Right lobe of liver (tissue), 6 donors: ENCODE results near the gene ERFL. TPM values are rescaled to one million over a fixed set of nuclear protein-coding genes. Genes with fewer than 3 reads are reported as not detected.

Experiments
- ATAC-seq, 4 donors: fragments of 200-7000 bp; cut with Tn5 transposase; one replicate each; pipeline ENCODE4 v1.9.1; 2020; ENCODE audit warnings: mild to moderate bottlenecking in 4 of 4, moderate library complexity in 4 of 4
- DNase-seq, 3 donors: peaks; one replicate each; pipeline ENCODE4 v3.0.0-alpha.2; 2020
- H3K27ac ChIP-seq, 3 donors: fragments of 200-600 bp; one replicate each; pipeline ENCODE4 v1.8.0; 2022
- H3K27me3 ChIP-seq, 2 donors: fragments of 200-600 bp; one replicate each; pipeline ENCODE4 v1.8.0; 2022
- H3K36me3 ChIP-seq, 4 donors: fragments of 200-600 bp; sonication (generic) in 1 of 4; one replicate each; pipeline versions ENCODE4 v1.5.1 to v1.8.0; 2017 to 2022; ENCODE audit warnings: control low read depth in 1 of 4
- H3K4me1 ChIP-seq, 4 donors: fragments of 200-600 bp; sonication (generic) in 1 of 4; one replicate each; pipeline versions ENCODE4 v1.5.1 to v1.8.0; 2017 to 2022; ENCODE audit warnings: control low read depth in 1 of 4
- H3K4me3 ChIP-seq, 3 donors: fragments of 200-600 bp; one replicate each; pipeline ENCODE4 v1.8.0; 2022
- H3K9me3 ChIP-seq, 4 donors: fragments of 200-600 bp; sonication (generic) in 1 of 4; one replicate each; pipeline versions ENCODE4 v1.5.1 to v1.8.0; 2017 to 2022; ENCODE audit warnings: control low read depth in 1 of 4
- CTCF ChIP-seq, 4 donors: fragments of 200-600 bp in 3 of 4; fragments of 450-650 bp in 1 of 4; IDR thresholded peaks; one replicate each; pipeline versions ENCODE4 v1.5.1 to v1.8.0; 2016 to 2022; ENCODE audit warnings: antibody characterized with exemption in 4 of 4, mild to moderate bottlenecking in 2 of 4
- POLR2A ChIP-seq: fragments of 450-650 bp; IDR thresholded peaks from one replicate; pipeline ENCODE4 v1.6.1; 2017; ENCODE audit warnings: antibody characterized with exemption, mild to moderate bottlenecking
- WGBS: methylation state at CpG from one replicate; pipeline ENCODE4 v1.1.6; 2018; ENCODE audit warnings: low coverage, low lambda C conversion rate; ENCODE audit not compliant: insufficient coverage; ENCODE audit errors: missing lambda C conversion rate; 5-methylcytosine and 5-hydroxymethylcytosine counted together
- intact Hi-C, 2 donors: fragments of 100-400 bp; cut with DNase I; formaldehyde crosslinking; loops; one replicate each; pipeline versions ENCODE4 v1.11.2 to v1.14.1; 2022
- total RNA-seq, 6 experiments: library from RNA; depleted of rRNA in 2 of 6; stranded (reverse); fragments of >200 nt in 2 of 6; fragmentation: NEBNext Ultra II Directional in 3 of 6; extraction: Animal tissue kit (Norgen Biotek cat#: 25700) in 3 of 6; gene quantifications; one replicate each; pipeline versions ENCODE4 v1.1.0 to v1.2.4, GENCODE V29; 2016 to 2023
- donor health status: DM: no; HTN: yes; CAD: no.
- donor health status: DM: no; HTN: no; CAD: no.
- donor health status: DM: no; HTN: no; CAD: no.
- donor health status: DM: no; HTN: yes; CAD: no.
- donor health status: DM: no; HTN: yes; CAD: no.

ERFL gene
- total RNA-seq, 6 experiments from 2014 or later = not detected

GRCh38 chr19:41872775-41873647, 55.2 kb downstream of the ERFL start:
- DNase-seq (peak; percentile 72 to 83 (median 76)), ATAC-seq (peak; percentile 73 to 77 (median 76))
- no peaks in the 10 kb centered on the region for H3K9me3 ChIP-seq
- intact Hi-C loops = loop anchor here (5.0 to 10.0 kb wide), 2 partner anchors 62 to 74 kb away; no protein-coding TSS in a partner anchor
- TF ChIP-seq CTCF (IDR thresholded peaks at IDR 0.05) = peak; percentile 53 to 79 (median 67)
- no peak for TF ChIP-seq POLR2A
- 19% methylated on average over 9 of the region's 18 CpGs for WGBS
- peaks cover 0 to 31% (median 16%) of the 10 kb centered on the region in 4 donors for H3K36me3 ChIP-seq
- H3K4me1 ChIP-seq = peaks cover 0 to 12% (median 0%) of the 10 kb centered on the region in 4 donors
- no peak overlapping the region for H3K4me3 ChIP-seq
- H3K27ac ChIP-seq = no peak overlapping the region
- no peaks in the 10 kb centered on the region for H3K27me3 ChIP-seq

- WGBS = 68% methylated on average over 6 of the region's 12 CpGs
- no peak overlapping the region for H3K4me3 ChIP-seq
- H3K27me3 ChIP-seq = no peaks in the 10 kb centered on the region
- DNase-seq = peak in 1 of 3 donors; percentile 39
- H3K27ac ChIP-seq = peak overlapping the region in 1 of 3 donors; percentile 24
- TF ChIP-seq CTCF (IDR thresholded peaks at IDR 0.05) (no peak), POLR2A (no peak)
- intact Hi-C loops = loop anchor here (5.0 to 10.0 kb wide), 2 partner anchors 62 to 75 kb away; no protein-coding TSS in a partner anchor
- peaks cover 0 to 31% (median 19%) of the 10 kb centered on the region in 4 donors for H3K36me3 ChIP-seq
- H3K4me1 ChIP-seq = peaks cover 0 to 12% (median 0%) of the 10 kb centered on the region in 4 donors
- no peaks in the 10 kb centered on the region for H3K9me3 ChIP-seq
- ATAC-seq = no peak
Observed at GRCh38 chr19:41872384-41872774, 55.9 kb downstream of the ERFL start.

GRCh38 chr19:41871573-41872383, 56.5 kb downstream of the ERFL start:
- ATAC-seq (peak; percentile 37 to 68 (median 47)), DNase-seq (peak in 2 of 3 donors; percentile 45 to 56)
- no peaks in the 10 kb centered on the region for H3K9me3 ChIP-seq
- no peak overlapping the region for H3K4me3 ChIP-seq
- TF ChIP-seq CTCF (IDR thresholded peaks at IDR 0.05) = no peak
- no peak for TF ChIP-seq POLR2A
- peak overlapping the region in 1 of 3 donors; percentile 24 for H3K27ac ChIP-seq
- peaks cover 0 to 35% (median 19%) of the 10 kb centered on the region in 4 donors for H3K36me3 ChIP-seq
- intact Hi-C loops = loop anchor here (5.0 to 10.0 kb wide), 2 partner anchors 63 to 76 kb away; no protein-coding TSS in a partner anchor
- H3K4me1 ChIP-seq = peaks cover 0 to 12% (median 0%) of the 10 kb centered on the region in 4 donors
- 35% methylated on average over 3 of the region's 16 CpGs for WGBS
- no peaks in the 10 kb centered on the region for H3K27me3 ChIP-seq

GRCh38 chr19:41870401-41870873, 57.8 kb downstream of the ERFL start:
- TF ChIP-seq CTCF (IDR thresholded peaks at IDR 0.05) = no peak
- no peak for TF ChIP-seq POLR2A
- intact Hi-C loops = loop anchor here (5.0 to 10.0 kb wide), 2 partner anchors 64 to 77 kb away; no protein-coding TSS in a partner anchor
- no peaks in the 10 kb centered on the region for H3K27me3 ChIP-seq
- peaks cover 0 to 12% (median 0%) of the 10 kb centered on the region in 4 donors for H3K4me1 ChIP-seq
- H3K27ac ChIP-seq = no peak overlapping the region
- no peak overlapping the region for H3K4me3 ChIP-seq
- ATAC-seq (peak in 2 of 4 donors; percentile 6 to 9), DNase-seq (no peak)
- H3K36me3 ChIP-seq = peaks cover 0 to 45% (median 23%) of the 10 kb centered on the region in 4 donors
- WGBS = 53% methylated on average over 3 of the region's 3 CpGs
- no peaks in the 10 kb centered on the region for H3K9me3 ChIP-seq
